ENCODE results near the gene ARMC8.
"Not testable (repeated sequence)": the region's sequence is repeated elsewhere in the genome, so short reads cannot be mapped to it uniquely, and the experiment has no call there.

The ARMC8 gene

DNA sequence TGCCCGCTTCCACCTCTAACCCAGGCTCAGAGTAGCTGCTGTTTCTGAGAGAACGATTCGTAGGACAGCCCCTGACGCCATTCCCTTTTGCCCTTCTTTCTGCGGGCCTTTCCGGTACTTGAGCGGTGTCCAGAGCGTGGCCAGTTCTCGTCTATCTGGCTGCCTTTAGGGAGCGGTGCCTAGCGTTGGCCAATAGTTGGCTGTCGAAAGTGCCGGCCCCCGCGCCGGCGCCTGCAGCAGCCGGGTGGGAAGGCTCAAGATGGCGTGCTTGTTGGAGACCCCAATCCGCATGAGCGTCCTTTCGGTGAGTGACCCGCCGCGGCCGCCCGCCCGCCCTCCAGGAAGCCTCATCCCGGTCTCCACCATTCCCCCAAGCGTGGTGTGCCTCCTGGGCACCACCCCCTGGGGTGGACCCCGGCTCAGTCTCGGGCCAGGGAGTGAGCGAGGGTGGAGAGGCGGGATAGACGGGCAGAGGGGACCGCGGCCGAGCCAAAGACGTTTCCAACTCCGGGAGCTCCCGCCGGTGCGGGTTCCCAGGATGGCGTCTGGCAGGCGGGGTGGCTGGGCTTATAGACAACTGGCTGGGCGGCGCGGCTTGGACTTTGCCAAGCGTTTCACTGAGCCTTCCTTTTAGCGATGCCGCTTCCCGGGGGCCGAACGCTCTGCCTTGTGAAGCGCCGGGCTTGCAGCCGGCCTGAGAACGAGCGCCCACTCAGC is at the start of gene ARMC8:
ARMC8 (plus strand) TSS at position 6 of the 717 bp plus-strand sequence; CDS start at position 260, 254 bp downstream.
- DNase-seq (ENCODE audit: low spot score): peak; percentile 61

- DNase-seq (ENCODE audit: low spot score): no peak
Measured at GRCh38 chr3:138137861-138138260, 49.2 kb upstream of the ARMC8 start.

DNA sequence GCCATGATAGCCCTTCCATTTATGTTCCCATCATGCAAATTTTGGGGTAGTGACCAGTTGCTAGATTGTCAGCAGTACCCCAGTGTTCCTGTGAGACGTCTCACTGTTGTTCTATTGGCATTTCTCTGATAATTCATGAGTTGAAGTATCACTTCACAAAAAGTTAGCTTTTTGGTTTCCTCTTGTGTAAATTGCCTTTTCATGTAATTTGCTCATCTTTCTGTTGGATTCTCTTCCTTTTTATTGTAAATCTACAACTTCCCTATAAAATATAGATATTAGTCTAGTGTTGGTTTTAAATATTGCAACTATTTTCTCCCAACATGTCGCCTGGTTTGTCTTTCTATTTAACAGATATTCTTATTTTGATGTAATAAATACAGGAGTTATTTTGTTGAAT is 47.4 kb upstream of the ARMC8 start:
- DNase-seq (ENCODE audit: low spot score): no peak

DNA sequence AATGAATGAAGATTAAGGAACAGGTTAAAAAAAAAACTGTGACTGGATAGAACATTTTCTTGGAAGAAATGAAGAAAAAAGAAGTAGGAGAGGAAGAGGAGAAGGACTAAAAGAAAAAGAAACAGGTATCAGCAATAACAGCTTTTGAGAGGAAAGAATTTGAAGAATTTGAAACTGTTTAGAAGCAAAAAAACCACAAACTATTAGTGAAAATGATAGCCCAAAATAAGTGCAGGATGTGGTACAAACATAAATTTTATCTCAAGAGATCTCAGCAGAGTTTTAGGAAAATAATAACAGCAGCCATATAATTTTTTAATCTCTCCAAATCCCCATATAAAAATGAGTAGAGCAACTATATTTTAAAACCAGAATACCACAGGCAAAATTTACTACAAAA is 46.2 kb upstream of the ARMC8 start:
- DNase-seq (ENCODE audit: low spot score): no peak

DNA sequence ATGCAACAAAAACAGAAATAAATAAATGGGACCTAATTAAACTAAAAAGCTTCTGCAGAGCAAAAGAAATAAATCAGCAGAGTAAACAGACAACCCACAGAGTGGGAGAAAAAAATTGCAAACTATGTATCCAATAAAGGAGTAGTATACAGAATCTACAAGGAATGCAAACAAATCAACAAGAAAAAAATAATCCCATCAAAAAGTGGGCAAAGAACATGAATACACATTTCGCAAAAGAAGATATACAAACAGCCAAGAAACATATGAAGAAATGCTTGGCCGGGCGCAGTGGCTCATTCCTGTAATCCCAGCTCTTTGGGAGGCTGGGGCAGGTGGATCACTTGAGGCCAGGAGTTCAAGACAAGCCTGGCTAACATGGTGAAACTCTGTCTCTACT is 44.9 kb upstream of the ARMC8 start:
- not testable (repeated sequence) for DNase-seq (ENCODE audit: low spot score)

- no peak for DNase-seq (ENCODE audit: low spot score)
Measured at GRCh38 chr3:138148503-138148902, 38.6 kb upstream of the ARMC8 start.

- DNase-seq (ENCODE audit: low spot score): no peak
Measured at GRCh38 chr3:138154534-138154933, 32.6 kb upstream of the ARMC8 start.

DNA sequence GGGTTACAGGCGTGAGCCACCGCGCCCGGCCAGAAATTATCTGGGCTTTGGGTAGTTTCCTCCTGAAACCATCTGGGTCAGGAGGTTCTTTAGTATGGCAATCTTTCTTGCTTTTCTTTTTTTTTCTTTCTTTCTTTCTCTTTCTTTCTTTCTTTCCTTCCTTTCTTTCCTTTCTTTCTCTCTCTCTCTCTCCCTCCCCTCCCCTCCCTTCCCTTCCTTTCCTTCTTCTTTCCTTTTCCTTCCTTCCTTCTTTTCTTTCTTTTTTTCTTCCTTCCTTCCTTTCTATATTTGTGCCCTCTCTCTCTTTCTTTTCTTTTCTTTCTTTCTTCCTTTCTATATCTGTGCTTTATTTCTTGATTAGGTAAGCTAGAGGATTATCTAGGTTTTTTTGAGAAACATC is 29.4 kb upstream of the ARMC8 start:
- DNase-seq (ENCODE audit: low spot score): no peak

GRCh38 chr3:138165061-138165460 is 22.0 kb upstream of the ARMC8 start:
- no peak for DNase-seq (ENCODE audit: low spot score)

GRCh38 chr3:138172625-138173024 is 14.5 kb upstream of the ARMC8 start:
- no peak for DNase-seq (ENCODE audit: low spot score)

- DNase-seq (ENCODE audit: low spot score): no peak
Measured at GRCh38 chr3:138173769-138174420, 13.2 kb upstream of the ARMC8 start.

DNA sequence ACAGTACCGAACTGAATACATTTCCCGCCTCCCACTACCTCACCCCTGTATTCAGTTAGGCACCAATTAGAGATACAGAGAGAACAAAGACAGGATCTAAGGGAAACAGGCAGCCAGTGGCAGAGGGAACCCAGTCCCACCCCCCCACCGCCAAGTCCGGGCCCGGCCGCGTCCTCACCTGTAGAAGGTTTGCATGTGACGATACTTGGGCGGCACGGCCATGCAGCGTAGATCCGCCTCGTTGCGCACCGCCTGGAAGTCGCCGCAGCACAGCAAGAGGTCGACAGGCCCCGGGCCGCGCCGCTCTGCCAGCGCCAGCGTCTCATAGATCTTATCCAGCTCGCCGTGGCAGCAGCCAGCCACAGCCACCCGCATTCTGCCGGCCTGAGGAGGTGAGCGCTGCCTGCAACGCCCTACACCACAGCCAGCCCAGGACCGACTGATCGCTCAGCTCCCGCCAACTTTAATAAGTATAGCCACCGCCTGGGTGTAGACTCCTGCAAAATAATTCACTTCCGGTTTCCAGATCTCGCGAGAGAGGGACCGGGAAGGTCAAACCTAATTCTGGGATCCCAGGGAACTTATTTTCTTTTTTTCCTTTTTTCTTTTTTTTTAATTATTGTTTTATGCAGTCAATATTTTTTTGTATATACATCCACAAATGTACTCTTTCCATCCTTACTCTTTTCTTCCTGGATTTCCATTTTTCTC is 12.5 kb upstream of the ARMC8 start, which contains the start of gene DBR1:
DBR1 (minus strand) TSS at position 501 of the 711 bp plus-strand sequence; CDS start at position 375, 126 bp downstream.
- DNase-seq (ENCODE audit: low spot score): peak; percentile 64

- peak; percentile 71 for DNase-seq (ENCODE audit: low spot score)
Measured at GRCh38 chr3:138180375-138181029, 6.6 kb upstream of the ARMC8 start.

GRCh38 chr3:138184994-138185393 is 2.1 kb upstream of the ARMC8 start:
- no peak for DNase-seq (ENCODE audit: low spot score)

DNA sequence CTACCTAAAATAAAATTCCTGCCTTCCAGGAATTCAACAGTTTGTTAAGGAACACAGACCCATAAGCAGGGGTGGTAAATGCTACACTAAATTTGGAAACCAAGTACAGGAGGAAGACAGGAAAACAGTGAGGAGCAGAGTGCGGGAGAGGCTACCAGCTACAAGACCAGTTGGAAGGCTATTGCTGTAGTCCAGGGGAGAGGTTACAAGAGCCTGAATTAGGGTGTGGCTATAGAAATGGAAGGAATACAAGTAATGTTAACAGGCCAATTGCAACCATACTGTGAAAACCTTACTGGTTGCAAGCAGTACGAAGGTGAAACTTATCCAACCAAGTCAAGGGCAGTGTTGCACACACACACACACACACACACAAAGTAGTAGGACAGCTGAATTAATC is 880 bp upstream of the ARMC8 start:
- DNase-seq (ENCODE audit: low spot score): no peak

DNA sequence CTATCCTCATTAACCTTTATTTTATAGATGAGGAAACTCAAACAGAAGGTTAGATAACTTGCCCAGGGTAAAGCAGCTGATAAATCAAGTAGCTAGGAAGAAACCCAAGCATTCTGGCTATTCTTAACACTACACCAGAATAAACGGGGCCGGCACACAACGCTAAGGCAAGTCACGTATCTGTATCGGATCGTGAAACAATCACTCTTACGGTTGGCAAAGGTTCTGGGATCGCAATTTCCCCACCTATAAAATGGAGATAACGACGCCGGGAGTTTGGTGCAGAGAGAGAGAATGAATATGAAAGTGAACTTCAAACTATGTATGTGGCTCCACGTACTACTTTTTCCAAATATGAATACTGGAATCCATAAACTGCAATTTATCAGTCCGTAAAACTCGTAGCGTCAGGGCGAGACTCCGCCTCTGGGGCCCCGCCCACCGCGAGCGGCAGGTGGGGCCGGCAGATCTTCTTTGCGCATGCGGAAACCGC is 252 bp upstream of the ARMC8 start:
- DNase-seq (ENCODE audit: low spot score): peak; percentile 93

- no peak for DNase-seq (ENCODE audit: low spot score)
Measured at GRCh38 chr3:138188013-138188730, 1.1 kb downstream of the ARMC8 start.

DNA sequence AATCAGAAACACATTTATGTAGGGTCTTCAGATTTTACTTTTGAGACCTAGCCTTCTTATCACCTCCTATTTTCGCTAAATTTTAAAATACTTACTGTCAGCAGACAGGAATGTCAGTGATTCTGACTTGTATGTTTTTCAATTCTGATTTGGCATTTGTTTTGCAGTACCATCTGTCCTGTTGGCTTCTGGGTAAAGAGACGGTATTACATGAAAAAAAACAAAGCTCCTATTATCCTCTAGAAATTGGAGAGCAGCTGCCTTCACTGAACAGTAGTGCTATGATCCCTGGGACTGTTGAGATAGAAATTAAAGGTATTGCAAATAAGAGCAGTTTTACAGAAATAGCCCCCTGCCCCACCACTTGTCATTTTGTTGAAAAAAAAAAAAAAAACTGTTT is 8.4 kb downstream of the ARMC8 start:
- DNase-seq (ENCODE audit: low spot score): peak; percentile 76

GRCh38 chr3:138196023-138196422 is 8.9 kb downstream of the ARMC8 start:
- no peak for DNase-seq (ENCODE audit: low spot score)

DNA sequence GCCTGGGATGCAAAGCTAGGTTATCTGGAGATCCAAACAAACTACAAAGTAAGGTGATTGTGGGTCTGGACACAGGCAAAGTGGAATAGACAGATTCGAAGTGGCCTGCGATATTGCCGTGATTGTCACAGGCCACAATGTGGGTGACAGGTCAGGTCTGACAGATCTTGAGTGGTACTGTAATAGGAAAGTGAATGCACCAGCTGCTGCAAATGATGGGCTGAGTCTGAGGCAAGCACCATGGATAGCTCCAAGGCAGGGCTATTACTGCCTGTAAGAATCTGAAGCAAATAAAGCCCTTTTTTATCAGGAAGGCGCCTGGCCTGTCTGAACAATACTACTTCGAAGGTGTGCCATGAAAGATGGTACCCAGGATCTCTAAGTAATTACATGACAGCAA is 10.0 kb downstream of the ARMC8 start:
- DNase-seq (ENCODE audit: low spot score): peak; percentile 54

- no peak for DNase-seq (ENCODE audit: low spot score)
Measured at GRCh38 chr3:138197524-138197923, 10.4 kb downstream of the ARMC8 start.

GRCh38 chr3:138199851-138200250 is 12.8 kb downstream of the ARMC8 start:
- DNase-seq (ENCODE audit: low spot score): no peak
